ENCODE data around the gene CCL19. TPM values are rescaled to one million over a fixed set of nuclear protein-coding genes. Genes with fewer than 3 reads are reported as not detected.

Gene CCL19
- total RNA-seq, 1 donor from 2014 or later = not detected

DNA sequence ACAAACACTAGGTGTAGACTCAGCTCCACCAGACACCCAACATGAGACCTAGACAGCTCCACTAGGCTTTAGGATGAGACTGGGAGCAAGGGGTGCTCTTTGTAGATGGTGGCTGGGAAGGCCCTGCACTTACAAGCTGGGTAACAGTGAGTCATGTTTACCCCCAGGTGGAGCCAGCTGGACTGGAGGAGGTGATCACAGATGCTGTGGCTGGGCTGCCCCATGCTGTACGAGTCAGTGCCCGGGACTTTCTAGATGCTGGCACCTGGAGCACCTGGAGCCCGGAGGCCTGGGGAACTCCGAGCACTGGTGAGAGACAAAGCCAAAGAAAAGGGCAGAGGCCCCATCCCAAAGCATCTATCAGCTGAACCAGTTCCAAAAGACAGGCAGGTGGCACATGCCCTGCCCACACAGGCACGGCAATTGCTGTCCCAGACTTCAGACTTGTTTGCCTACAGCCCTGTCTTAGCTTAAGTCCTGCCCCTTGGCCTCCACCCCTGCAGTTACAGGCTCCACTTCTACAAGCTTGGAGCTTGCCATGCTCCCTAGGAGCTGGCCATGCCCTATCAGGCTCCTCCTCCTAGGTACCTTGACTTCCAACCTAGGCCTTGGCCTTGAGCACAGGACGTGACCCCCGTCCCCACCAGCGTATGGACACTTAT, 31.4 kb downstream of the CCL19 start:
- no peak overlapping the region for H3K9ac ChIP-seq
- H3K27ac ChIP-seq = no peak overlapping the region
- no peaks in the 10 kb centered on the region for H3K79me2 ChIP-seq (ENCODE audit: low read depth)
- H3K27me3 ChIP-seq = no peaks in the 10 kb centered on the region
- peaks cover 6% of the 10 kb centered on the region for H3K27me3 Mint-ChIP-seq (ENCODE audit: insufficient read depth, low read depth)
- no peak overlapping the region for H2AFZ ChIP-seq (replicated peaks)
- H3K4me3 ChIP-seq = no peak overlapping the region
- TF ChIP-seq, protein P1, sequence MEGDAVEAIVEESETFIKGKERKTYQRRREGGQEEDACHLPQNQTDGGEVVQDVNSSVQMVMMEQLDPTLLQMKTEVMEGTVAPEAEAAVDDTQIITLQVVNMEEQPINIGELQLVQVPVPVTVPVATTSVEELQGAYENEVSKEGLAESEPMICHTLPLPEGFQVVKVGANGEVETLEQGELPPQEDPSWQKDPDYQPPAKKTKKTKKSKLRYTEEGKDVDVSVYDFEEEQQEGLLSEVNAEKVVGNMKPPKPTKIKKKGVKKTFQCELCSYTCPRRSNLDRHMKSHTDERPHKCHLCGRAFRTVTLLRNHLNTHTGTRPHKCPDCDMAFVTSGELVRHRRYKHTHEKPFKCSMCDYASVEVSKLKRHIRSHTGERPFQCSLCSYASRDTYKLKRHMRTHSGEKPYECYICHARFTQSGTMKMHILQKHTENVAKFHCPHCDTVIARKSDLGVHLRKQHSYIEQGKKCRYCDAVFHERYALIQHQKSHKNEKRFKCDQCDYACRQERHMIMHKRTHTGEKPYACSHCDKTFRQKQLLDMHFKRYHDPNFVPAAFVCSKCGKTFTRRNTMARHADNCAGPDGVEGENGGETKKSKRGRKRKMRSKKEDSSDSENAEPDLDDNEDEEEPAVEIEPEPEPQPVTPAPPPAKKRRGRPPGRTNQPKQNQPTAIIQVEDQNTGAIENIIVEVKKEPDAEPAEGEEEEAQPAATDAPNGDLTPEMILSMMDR (IDR thresholded peaks at IDR 0.05) = no peak
- no peak for TF ChIP-seq EZH2phosphoT487 (IDR thresholded peaks at IDR 0.05)
- no peak for TF ChIP-seq EZH2 (IDR thresholded peaks at IDR 0.05)
- no peak overlapping the region for H3K4me2 ChIP-seq
- peaks cover 7% of the 10 kb centered on the region for H3F3A ChIP-seq (ENCODE audit: low read depth)
- H3K27ac Mint-ChIP-seq = no peak overlapping the region
- H3K36me3 ChIP-seq = no peaks in the 10 kb centered on the region
- H4K20me1 ChIP-seq (ENCODE audit: low read depth) = peaks cover 12% of the 10 kb centered on the region
- H3K36me3 Mint-ChIP-seq = no peaks in the 10 kb centered on the region
- H3K4me1 ChIP-seq = no peaks in the 10 kb centered on the region
- H3K4me1 Mint-ChIP-seq = peaks cover 16% of the 10 kb centered on the region
- H3K9me3 ChIP-seq (ENCODE audit: low read depth) = no peaks in the 10 kb centered on the region
- H3K9me3 Mint-ChIP-seq = no peaks in the 10 kb centered on the region
- H3K4me3 Mint-ChIP-seq = no peak overlapping the region
- DNase-seq (ENCODE audit: low spot score) = no peak

DNA sequence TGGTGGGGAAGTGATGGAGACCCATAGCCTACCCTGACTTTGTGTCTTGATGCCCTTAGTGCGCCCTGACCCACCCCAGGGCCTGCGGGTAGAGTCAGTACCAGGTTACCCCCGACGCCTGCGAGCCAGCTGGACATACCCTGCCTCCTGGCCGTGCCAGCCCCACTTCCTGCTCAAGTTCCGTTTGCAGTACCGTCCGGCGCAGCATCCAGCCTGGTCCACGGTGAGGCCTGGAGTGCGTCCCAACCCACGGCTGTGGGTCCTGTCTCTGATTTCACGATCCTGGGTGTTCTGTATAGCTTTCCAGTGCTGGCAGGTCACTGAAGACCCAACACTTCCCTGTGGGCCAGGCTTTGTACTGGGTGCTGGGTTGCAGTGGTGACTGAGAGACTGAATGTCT, 32.6 kb downstream of the CCL19 start:
- H3K36me3 Mint-ChIP-seq = no peaks in the 10 kb centered on the region
- H4K20me1 ChIP-seq (ENCODE audit: low read depth) = no peaks in the 10 kb centered on the region
- no peaks in the 10 kb centered on the region for H3K36me3 ChIP-seq
- H2AFZ ChIP-seq (replicated peaks) = no peak overlapping the region
- H3K27me3 Mint-ChIP-seq (ENCODE audit: insufficient read depth, low read depth) = peaks cover 4% of the 10 kb centered on the region
- DNase-seq (ENCODE audit: low spot score) = no peak
- no peaks in the 10 kb centered on the region for H3F3A ChIP-seq (ENCODE audit: low read depth)
- no peak overlapping the region for H3K27ac ChIP-seq
- H3K27ac Mint-ChIP-seq = no peak overlapping the region
- no peaks in the 10 kb centered on the region for H3K9me3 Mint-ChIP-seq
- no peak overlapping the region for H3K9ac ChIP-seq
- no peak overlapping the region for H3K4me3 ChIP-seq
- no peaks in the 10 kb centered on the region for H3K79me2 ChIP-seq (ENCODE audit: low read depth)
- no peak overlapping the region for H3K4me3 Mint-ChIP-seq
- peaks cover 7% of the 10 kb centered on the region for H3K4me1 ChIP-seq
- no peak overlapping the region for H3K4me2 ChIP-seq
- no peaks in the 10 kb centered on the region for H3K9me3 ChIP-seq (ENCODE audit: low read depth)
- no peak for TF ChIP-seq EZH2phosphoT487 (IDR thresholded peaks at IDR 0.05)
- TF ChIP-seq EZH2 (IDR thresholded peaks at IDR 0.05) = no peak
- TF ChIP-seq, protein P1 (IDR thresholded peaks at IDR 0.05) = no peak
- no peaks in the 10 kb centered on the region for H3K27me3 ChIP-seq
- H3K4me1 Mint-ChIP-seq = peaks cover 18% of the 10 kb centered on the region

DNA sequence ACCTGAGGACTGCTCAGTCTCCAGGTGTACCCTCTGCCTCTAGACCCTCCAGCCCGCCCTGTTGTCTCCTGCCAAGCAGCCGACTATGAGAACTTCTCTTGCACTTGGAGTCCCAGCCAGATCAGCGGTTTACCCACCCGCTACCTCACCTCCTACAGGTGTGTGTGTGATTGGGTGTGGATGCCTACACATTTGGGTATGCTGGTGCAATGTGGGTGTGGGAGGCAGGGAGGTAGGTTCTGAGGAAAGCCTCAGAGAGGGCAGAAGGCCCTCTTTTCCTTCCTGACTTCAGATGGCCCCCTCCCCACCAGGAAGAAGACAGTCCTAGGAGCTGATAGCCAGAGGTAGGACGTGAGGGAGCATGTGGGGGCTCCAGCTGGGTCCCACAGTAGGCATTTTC, 34.1 kb downstream of the CCL19 start:
- TF ChIP-seq, protein P1 (IDR thresholded peaks at IDR 0.05) = no peak
- TF ChIP-seq EZH2phosphoT487 (IDR thresholded peaks at IDR 0.05) (no peak), EZH2 (IDR thresholded peaks at IDR 0.05) (no peak)

More for the DNA sequence above, 34.1 kb downstream of the CCL19 start:
- Mint-ChIP-seq H3K4me3 (no peak overlapping the region), H3K9me3 (no peaks in the 10 kb centered on the region), H3K4me1 (peaks cover 32% of the 10 kb centered on the region), H3K27ac (no peak overlapping the region), H3K27me3 (ENCODE audit: insufficient read depth, low read depth) (peaks cover 3% of the 10 kb centered on the region), H3K36me3 (no peaks in the 10 kb centered on the region)
- H3K27me3 ChIP-seq = no peaks in the 10 kb centered on the region
- no peaks in the 10 kb centered on the region for H3K36me3 ChIP-seq
- H3K4me2 ChIP-seq = no peak overlapping the region
- peaks cover 10% of the 10 kb centered on the region for H3F3A ChIP-seq (ENCODE audit: low read depth)
- no peak overlapping the region for H2AFZ ChIP-seq (replicated peaks)
- H4K20me1 ChIP-seq (ENCODE audit: low read depth) = no peaks in the 10 kb centered on the region
- H3K9ac ChIP-seq = no peak overlapping the region
- no peak overlapping the region for H3K4me3 ChIP-seq
- H3K9me3 ChIP-seq (ENCODE audit: low read depth) = no peaks in the 10 kb centered on the region
- no peak for DNase-seq (ENCODE audit: low spot score)
- H3K79me2 ChIP-seq (ENCODE audit: low read depth) = no peaks in the 10 kb centered on the region
- H3K27ac ChIP-seq = no peak overlapping the region
- peaks cover 16% of the 10 kb centered on the region for H3K4me1 ChIP-seq
